ENCODE data around the gene NUBP2.

The NUBP2 gene

DNA sequence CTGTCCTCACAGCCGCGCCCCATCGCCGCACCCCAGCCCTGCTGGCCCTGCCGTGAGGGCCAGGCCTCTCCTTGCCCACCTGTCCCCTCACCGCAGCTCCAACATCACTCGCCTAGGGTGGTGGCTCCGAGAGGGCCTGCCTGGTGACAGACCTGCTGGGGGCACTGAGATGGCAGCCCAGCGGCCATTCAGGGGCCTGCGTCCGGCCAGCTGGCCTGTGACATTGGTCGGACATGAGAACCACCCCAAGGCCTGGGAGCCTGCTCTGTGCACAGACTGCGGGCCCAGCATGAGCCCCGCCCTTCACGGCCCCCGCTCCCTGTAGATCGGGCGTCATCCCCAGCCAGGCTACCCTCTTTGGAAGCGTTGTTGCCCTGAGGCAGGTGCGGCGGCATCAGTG, 23.2 kb upstream of the NUBP2 start:
- no peak for DNase-seq (ENCODE audit: low read depth)
- TF ChIP-seq CTCF (IDR thresholded peaks at IDR 0.05; ENCODE audit: control insufficient read depth, extremely low read depth, insufficient read depth), result no peak
- no peak overlapping the region for H3K4me3 ChIP-seq (ENCODE audit: low read depth, low read length)

- no peak overlapping the region for H3K4me3 ChIP-seq (ENCODE audit: low read depth, low read length)
- DNase-seq (ENCODE audit: low read depth), result no peak
- TF ChIP-seq CTCF (IDR thresholded peaks at IDR 0.05; ENCODE audit: control insufficient read depth, extremely low read depth, insufficient read depth), result no peak
Observed at GRCh38 chr16:1760911-1761310, 21.8 kb upstream of the NUBP2 start.

- no peak overlapping the region for H3K4me3 ChIP-seq (ENCODE audit: low read depth, low read length)
- no peak for DNase-seq (ENCODE audit: low read depth)
- TF ChIP-seq CTCF (IDR thresholded peaks at IDR 0.05; ENCODE audit: control insufficient read depth, extremely low read depth, insufficient read depth), result no peak
Observed at GRCh38 chr16:1761751-1762150, 21.0 kb upstream of the NUBP2 start.

GRCh38 chr16:1762196-1762878, 20.4 kb upstream of the NUBP2 start:
- H3K4me3 ChIP-seq (ENCODE audit: low read depth, low read length), result no peak overlapping the region
- no peak for TF ChIP-seq CTCF (IDR thresholded peaks at IDR 0.05; ENCODE audit: control insufficient read depth, extremely low read depth, insufficient read depth)
- no peak for DNase-seq (ENCODE audit: low read depth)

GRCh38 chr16:1762879-1763520, 19.8 kb upstream of the NUBP2 start:
- no peak overlapping the region for H3K4me3 ChIP-seq (ENCODE audit: low read depth, low read length)
- DNase-seq (ENCODE audit: low read depth), result no peak
- TF ChIP-seq CTCF (IDR thresholded peaks at IDR 0.05; ENCODE audit: control insufficient read depth, extremely low read depth, insufficient read depth), result no peak

DNA sequence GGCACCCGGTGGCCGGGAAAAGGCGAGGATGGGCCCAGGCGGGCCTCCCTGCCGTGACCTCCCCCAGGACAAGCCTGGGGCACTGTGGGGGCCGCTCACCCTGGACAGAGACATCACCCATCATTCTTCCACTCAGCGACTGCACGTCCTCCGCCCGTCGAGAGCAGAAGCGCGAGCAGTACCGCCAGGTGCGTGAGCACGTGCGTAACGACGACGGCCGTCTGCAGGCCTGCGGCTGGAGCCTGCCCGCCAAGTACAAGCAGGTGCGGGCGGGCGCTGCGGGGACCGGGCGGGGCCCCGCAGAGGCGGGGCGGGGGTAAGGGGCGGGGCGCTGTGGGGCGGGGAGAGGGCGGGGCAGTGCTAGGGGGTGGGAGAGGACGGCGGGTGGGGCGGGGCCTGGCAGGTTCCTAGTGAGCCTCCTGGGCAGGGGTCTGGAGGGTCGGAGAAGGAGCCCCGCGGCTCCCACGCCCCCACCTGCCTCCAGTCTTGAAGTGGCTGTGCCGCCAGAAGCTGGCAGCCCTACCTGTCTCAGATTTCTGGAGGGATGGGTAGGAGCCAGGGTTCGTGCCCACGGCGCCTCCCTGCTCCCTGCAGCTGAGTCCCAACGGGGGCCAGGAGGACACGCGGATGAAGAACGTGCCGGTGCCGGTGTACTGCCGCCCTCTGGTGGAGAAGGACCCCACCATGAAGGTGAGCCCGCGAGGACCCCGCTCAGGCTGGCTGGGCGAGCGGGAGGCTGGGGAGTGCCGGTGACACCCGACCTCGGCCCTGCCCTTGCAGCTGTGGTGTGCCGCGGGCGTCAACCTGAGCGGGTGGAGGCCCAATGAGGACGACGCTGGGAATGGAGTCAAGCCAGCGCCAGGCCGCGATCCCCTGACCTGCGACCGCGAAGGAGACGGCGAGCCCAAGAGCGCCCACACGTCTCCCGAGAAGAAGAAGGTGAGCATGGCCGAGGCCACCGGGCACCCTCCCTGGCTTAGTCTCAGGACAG, 18.9 kb upstream of the NUBP2 start:
- no peak overlapping the region for H3K4me3 ChIP-seq (ENCODE audit: low read depth, low read length)
- no peak for DNase-seq (ENCODE audit: low read depth)
- TF ChIP-seq CTCF (IDR thresholded peaks at IDR 0.05; ENCODE audit: control insufficient read depth, extremely low read depth, insufficient read depth), result peak; percentile 31

All from LNCaP clone FGC (cell line).